Caco-2 (cell line): ENCODE data around the gene TENM3. TPM values are rescaled to one million over a fixed set of nuclear protein-coding genes. Genes with fewer than 3 reads are reported as not detected.

Source experiments
- BruUV-seq: library from RNA; stranded (reverse); fragments of 400-500 nt; replicated peaks from 2 replicates; lab custom pipeline; 2021; lab: Mats Ljungman, UMichigan
- CTCF ChIA-PET: fragments of 300-600 bp; sonication (Branson Sonifier 250); formaldehyde crosslinking; loops from one replicate; lab custom pipeline; 2022; ENCODE audit warnings: antibody characterized with exemption; lab: Charles Lee
- POLR2A ChIA-PET: fragments of 300-600 bp; sonication (Branson Sonifier 250); formaldehyde crosslinking; loops from one replicate; lab custom pipeline; 2022; ENCODE audit warnings: antibody characterized with exemption; lab: Charles Lee
- DNase-seq, 2 experiments: peaks; one replicate each; pipeline versions ENCODE4 v3.0.0 to v3.0.0-alpha.2; 2020 to 2022
- H3K27me3 ChIP-seq: replicated peaks from 2 replicates; pipeline ENCODE4 v1.6.0; 2011; ENCODE audit warnings: low read length; ENCODE audit not compliant: control insufficient read depth, insufficient read depth
- H3K36me3 ChIP-seq: 2 replicates; pipeline ENCODE4 v1.5.1; 2011; ENCODE audit warnings: low read length; ENCODE audit not compliant: control insufficient read depth, insufficient read depth
- H3K4me1 ChIP-seq: fragments of 250-450 bp; sonication (Bioruptor Pico); 2 replicates; pipeline ENCODE4 v1.5.1; 2020; ENCODE audit warnings: mild to moderate bottlenecking
- H3K4me3 ChIP-seq: 2 replicates; pipeline ENCODE4 v1.5.1; 2011; ENCODE audit warnings: low read depth, mild to moderate bottlenecking, control low read depth, low read length
- H3K9me3 ChIP-seq: fragments of 250-450 bp; sonication (Bioruptor Pico); 2 replicates; pipeline ENCODE4 v1.5.1; 2020; ENCODE audit warnings: mild to moderate bottlenecking, moderate library complexity
- H3K27ac Mint-ChIP-seq: one replicate; pipeline ENCODE4 v1.8.0; 2022; ENCODE audit warnings: mixed read lengths; ENCODE audit not compliant: unreplicated experiment
- H3K27me3 Mint-ChIP-seq: one replicate; pipeline ENCODE4 v1.8.0; 2022; ENCODE audit warnings: mixed read lengths; ENCODE audit not compliant: insufficient read depth, unreplicated experiment
- H3K36me3 Mint-ChIP-seq: one replicate; pipeline ENCODE4 v1.8.0; 2022; ENCODE audit warnings: mild to moderate bottlenecking, mixed read lengths; ENCODE audit not compliant: insufficient read depth, unreplicated experiment
- H3K4me1 Mint-ChIP-seq: one replicate; pipeline ENCODE4 v1.8.0; 2022; ENCODE audit warnings: low read depth, mixed read lengths; ENCODE audit not compliant: unreplicated experiment
- H3K4me3 Mint-ChIP-seq: one replicate; pipeline ENCODE4 v1.8.0; 2022; ENCODE audit warnings: mild to moderate bottlenecking, moderate library complexity, mixed read lengths; ENCODE audit not compliant: unreplicated experiment
- H3K9me3 Mint-ChIP-seq: one replicate; pipeline ENCODE4 v1.8.0; 2022; ENCODE audit warnings: mixed read lengths; ENCODE audit not compliant: unreplicated experiment
- CTCF ChIP-seq, 2 experiments: fragments of 200-600 bp in 1 of 2; IDR thresholded peaks; 1 replicate in 1 of 2; 2 replicates in 1 of 2; pipeline versions ENCODE4 v1.5.1 to v1.8.0; 2011 to 2022; ENCODE audit warnings: antibody characterized with exemption in 1 of 2, control low read depth in 1 of 2, inconsistent platforms in 1 of 2, low read depth in 1 of 2, low read length in 1 of 2, mild to moderate bottlenecking in 1 of 2, moderate library complexity in 1 of 2; ENCODE audit not compliant: insufficient read depth in 1 of 2, severe bottlenecking in 1 of 2, unreplicated experiment in 1 of 2
- intact Hi-C: fragments of 100-400 bp; cut with micrococcal nuclease; formaldehyde crosslinking; loops from one replicate; pipeline ENCODE4 v1.10.0; 2022; ENCODE audit not compliant: unreplicated experiment
- total RNA-seq: library from RNA; stranded (reverse); gene quantifications from 2 replicates; pipeline ENCODE4 v1.2.3, GENCODE V29; 2022

The TENM3 gene
- total RNA-seq, 1 experiment from 2014 or later, result 94.7 TPM

- no TSS peak for BruUV-seq
- no peaks in the 10 kb centered on the region for H3K4me1 ChIP-seq
- no peaks in the 10 kb centered on the region for H3K27me3 Mint-ChIP-seq
- peaks cover 6% of the 10 kb centered on the region for H3K36me3 Mint-ChIP-seq
- no peaks in the 10 kb centered on the region for H3K27me3 ChIP-seq
- H3K9me3 ChIP-seq, result no peaks in the 10 kb centered on the region
- TF ChIP-seq CTCF (IDR thresholded peaks at IDR 0.05; ENCODE audit: insufficient read depth in 1 of 2, low read depth in 1 of 2, low read length in 1 of 2, severe bottlenecking in 1 of 2, unreplicated experiment in 1 of 2), result no peak
- H3K4me3 ChIP-seq, result no peak overlapping the region
- H3K4me3 Mint-ChIP-seq, result no peak overlapping the region
- CTCF ChIA-PET, result interaction anchor here (0.5 to 0.7 kb wide), 2 partner anchors 29 to 171 kb away, joined by 3 read pairs; no protein-coding TSS in a partner anchor
- peaks cover 12% of the 10 kb centered on the region for H3K4me1 Mint-ChIP-seq
- no peak for DNase-seq
- no peaks in the 10 kb centered on the region for H3K9me3 Mint-ChIP-seq
- POLR2A ChIA-PET, result no interaction called here
- intact Hi-C loops, result no loop called here
- H3K36me3 ChIP-seq, result no peaks in the 10 kb centered on the region
- H3K27ac Mint-ChIP-seq, result no peak overlapping the region
These were observed 210.6 kb downstream of the TENM3 start for GRCh38 chr4:182453830-182454229.

GRCh38 chr4:182454440-182455013, 211.3 kb downstream of the TENM3 start:
- no TSS peak for BruUV-seq
- Histone ChIP-seq H3K4me3 (no peak overlapping the region), H3K4me1 (no peaks in the 10 kb centered on the region), H3K27me3 (no peaks in the 10 kb centered on the region), H3K36me3 (no peaks in the 10 kb centered on the region), H3K9me3 (no peaks in the 10 kb centered on the region)
- no peak overlapping the region for H3K4me3 Mint-ChIP-seq
- POLR2A ChIA-PET, result no interaction called here
- intact Hi-C loops, result no loop called here
- no peaks in the 10 kb centered on the region for H3K9me3 Mint-ChIP-seq
- CTCF ChIA-PET, result no interaction called here
- H3K36me3 Mint-ChIP-seq, result peaks cover 5% of the 10 kb centered on the region
- DNase-seq, result no peak
- H3K27me3 Mint-ChIP-seq, result no peaks in the 10 kb centered on the region
- no peak overlapping the region for H3K27ac Mint-ChIP-seq
- no peak for TF ChIP-seq CTCF (IDR thresholded peaks at IDR 0.05; ENCODE audit: insufficient read depth in 1 of 2, low read depth in 1 of 2, low read length in 1 of 2, severe bottlenecking in 1 of 2, unreplicated experiment in 1 of 2)
- H3K4me1 Mint-ChIP-seq, result peaks cover 12% of the 10 kb centered on the region

- Mint-ChIP-seq H3K4me3 (no peak overlapping the region), H3K27ac (no peak overlapping the region)
- POLR2A ChIA-PET, result no interaction called here
These were observed 221.9 kb downstream of the TENM3 start for GRCh38 chr4:182465114-182465513.

More at GRCh38 chr4:182465114-182465513, 221.9 kb downstream of the TENM3 start:
- BruUV-seq, result no TSS peak
- H3K36me3 ChIP-seq, result no peaks in the 10 kb centered on the region; the same call in 1 of the 2 replicates
- Mint-ChIP-seq H3K27me3 (no peaks in the 10 kb centered on the region), H3K36me3 (no peaks in the 10 kb centered on the region), H3K4me1 (no peaks in the 10 kb centered on the region), H3K9me3 (no peaks in the 10 kb centered on the region)
- CTCF ChIA-PET, result no interaction called here
- DNase-seq, result no peak
- H3K4me1 ChIP-seq, result peaks cover 5% of the 10 kb centered on the region; the same call in 1 of the 2 replicates
- intact Hi-C loops, result no loop called here
- H3K9me3 ChIP-seq, result no peaks in the 10 kb centered on the region
- no peak overlapping the region for H3K4me3 ChIP-seq
- no peaks in the 10 kb centered on the region for H3K27me3 ChIP-seq
- no peak for TF ChIP-seq CTCF (IDR thresholded peaks at IDR 0.05; ENCODE audit: insufficient read depth in 1 of 2, low read depth in 1 of 2, low read length in 1 of 2, severe bottlenecking in 1 of 2, unreplicated experiment in 1 of 2)
